IgD-negative memory B cell (primary cell): ENCODE results near the gene AZU1. TPM values are rescaled to one million over a fixed set of nuclear protein-coding genes. Genes with fewer than 3 reads are reported as not detected.
A peak's percentile ranks its signal among the peaks of the same experiment; 100 is the strongest.

Source experiments
- H3K27ac Mint-ChIP-seq, 3 donors: one replicate each; pipeline ENCODE4 v1.8.0; 2020 to 2022; ENCODE audit warnings: mild to moderate bottlenecking in 3 of 3, mixed read lengths in 3 of 3, moderate library complexity in 1 of 3
- H3K27me3 Mint-ChIP-seq: one replicate; pipeline ENCODE4 v1.8.0; 2021; ENCODE audit warnings: mixed read lengths
- H3K36me3 Mint-ChIP-seq: one replicate; pipeline ENCODE4 v1.8.0; 2020; ENCODE audit warnings: mild to moderate bottlenecking, mixed read lengths
- H3K4me1 Mint-ChIP-seq, 3 donors: one replicate each; pipeline ENCODE4 v1.8.0; 2020 to 2022; ENCODE audit warnings: mixed read lengths in 3 of 3, mild to moderate bottlenecking in 1 of 3
- H3K4me3 Mint-ChIP-seq, 4 donors: one replicate each; pipeline ENCODE4 v1.8.0; 2020 to 2022; ENCODE audit warnings: mild to moderate bottlenecking in 4 of 4, mixed read lengths in 4 of 4, moderate library complexity in 3 of 4
- H3K9me3 Mint-ChIP-seq, 3 donors: one replicate each; pipeline ENCODE4 v1.8.0; 2020 to 2021; ENCODE audit warnings: mixed read lengths in 3 of 3, mild to moderate bottlenecking in 1 of 3
- polyA plus RNA-seq: library from polyadenylated mRNA; unstranded; fragments of 300-500 nt; fragmentation: Illumina TruSeq; gene quantifications from one replicate; pipeline ENCODE4 v1.2.3, GENCODE V29; 2021

AZU1 gene
- polyA plus RNA-seq, 1 donor from 2014 or later = not detected

DNA sequence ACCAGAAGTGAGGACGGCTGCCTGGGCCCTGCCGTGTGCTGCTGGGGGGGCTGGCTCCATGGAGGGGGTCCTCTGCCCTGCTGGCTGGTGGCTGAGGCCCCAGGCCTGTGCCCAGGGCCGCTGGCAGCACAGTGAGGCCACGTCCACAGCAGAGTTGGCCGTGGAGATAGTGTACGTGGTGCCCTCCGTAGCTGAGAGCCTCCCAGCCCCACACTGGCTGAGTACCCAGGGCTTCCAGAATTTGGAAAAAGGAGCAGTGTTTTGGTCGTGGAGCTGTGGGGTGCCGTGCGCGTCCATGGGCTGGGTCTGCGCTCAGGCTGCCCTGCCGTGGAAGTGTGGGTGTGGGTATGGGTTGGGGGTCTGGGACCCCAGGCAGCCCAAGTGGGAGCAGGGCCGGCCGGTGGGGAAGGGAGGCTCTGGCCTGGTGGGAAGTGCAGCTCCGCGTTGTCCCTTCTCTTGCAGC, 24.5 kb upstream of the AZU1 start:
- peaks cover 23 to 25% (median 24%) of the 10 kb centered on the region in 3 donors for H3K4me1 Mint-ChIP-seq
- peaks cover 9% of the 10 kb centered on the region for H3K36me3 Mint-ChIP-seq
- no peaks in the 10 kb centered on the region for H3K9me3 Mint-ChIP-seq
- H3K4me3 Mint-ChIP-seq = peak overlapping the region in 2 of 4 donors; percentile 68 to 74
- H3K27me3 Mint-ChIP-seq = no peaks in the 10 kb centered on the region
- peak overlapping the region in 1 of 3 donors; percentile 89 for H3K27ac Mint-ChIP-seq

DNA sequence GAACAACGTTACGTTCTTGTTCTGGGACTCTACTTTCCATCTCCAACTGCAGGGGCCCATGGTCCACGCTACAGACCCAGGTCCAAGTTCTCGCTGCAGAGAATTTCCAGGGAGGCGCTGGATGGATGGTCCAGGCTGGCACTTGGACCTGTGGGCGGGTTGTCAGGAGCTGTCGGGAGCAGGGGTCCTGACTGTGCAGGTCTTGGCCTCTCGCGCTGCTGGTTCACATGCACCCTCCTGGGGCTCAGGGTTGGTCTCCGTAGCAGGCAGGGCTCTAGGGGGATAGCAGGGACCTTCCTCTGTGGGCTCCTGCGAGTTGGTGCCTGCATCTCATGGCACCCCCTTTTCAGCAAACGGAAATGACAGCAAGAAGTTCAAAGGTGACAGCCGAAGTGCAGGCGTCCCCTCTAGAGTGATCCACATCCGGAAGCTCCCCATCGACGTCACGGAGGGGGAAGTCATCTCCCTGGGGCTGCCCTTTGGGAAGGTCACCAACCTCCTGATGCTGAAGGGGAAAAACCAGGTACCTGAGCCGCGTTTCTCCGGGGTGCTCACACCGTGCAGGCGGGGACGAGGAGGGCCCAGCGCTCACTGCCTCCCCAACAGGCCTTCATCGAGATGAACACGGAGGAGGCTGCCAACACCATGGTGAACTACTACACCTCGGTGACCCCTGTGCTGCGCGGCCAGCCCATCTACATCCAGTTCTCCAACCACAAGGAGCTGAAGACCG, 23.8 kb upstream of the AZU1 start:
- Mint-ChIP-seq H3K9me3 (no peaks in the 10 kb centered on the region), H3K4me3 (peak overlapping the region in 1 of 4 donors; percentile 53)

DNA sequence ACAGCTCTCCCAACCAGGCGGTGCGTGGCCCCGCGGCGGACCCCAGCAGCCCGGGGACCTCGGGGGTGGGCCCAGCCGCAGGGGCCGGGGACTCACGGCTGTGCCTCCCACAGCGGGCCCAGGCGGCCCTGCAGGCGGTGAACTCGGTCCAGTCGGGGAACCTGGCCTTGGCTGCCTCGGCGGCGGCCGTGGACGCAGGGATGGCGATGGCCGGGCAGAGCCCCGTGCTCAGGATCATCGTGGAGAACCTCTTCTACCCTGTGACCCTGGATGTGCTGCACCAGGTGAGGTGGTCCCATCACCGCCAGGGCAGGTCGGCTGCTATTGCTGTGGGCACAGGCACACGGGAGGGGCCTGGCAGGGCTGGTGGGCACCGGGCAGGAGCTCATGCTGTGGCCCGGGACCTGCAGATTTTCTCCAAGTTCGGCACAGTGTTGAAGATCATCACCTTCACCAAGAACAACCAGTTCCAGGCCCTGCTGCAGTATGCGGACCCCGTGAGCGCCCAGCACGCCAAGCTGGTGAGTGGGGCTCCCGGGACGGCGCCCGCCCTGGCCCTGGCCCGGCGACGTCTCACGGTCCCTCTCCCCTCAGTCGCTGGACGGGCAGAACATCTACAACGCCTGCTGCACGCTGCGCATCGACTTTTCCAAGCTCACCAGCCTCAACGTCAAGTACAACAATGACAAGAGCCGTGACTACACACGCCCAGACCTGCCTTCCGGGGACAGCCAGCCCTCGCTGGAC, 23.0 kb upstream of the AZU1 start:
- peak overlapping the region in 2 of 3 donors; percentile 77 to 85 for H3K27ac Mint-ChIP-seq
- H3K4me1 Mint-ChIP-seq = peaks cover 14 to 24% (median 16%) of the 10 kb centered on the region in 3 donors
- H3K4me3 Mint-ChIP-seq = peak overlapping the region in 2 of 4 donors; percentile 26 to 41
- H3K27me3 Mint-ChIP-seq = no peaks in the 10 kb centered on the region
- peaks cover 9% of the 10 kb centered on the region for H3K36me3 Mint-ChIP-seq
- H3K9me3 Mint-ChIP-seq = no peaks in the 10 kb centered on the region

More for the DNA sequence above, 23.8 kb upstream of the AZU1 start:
- Mint-ChIP-seq H3K36me3 (peaks cover 9% of the 10 kb centered on the region), H3K27me3 (no peaks in the 10 kb centered on the region), H3K4me1 (peaks cover 21 to 25% (median 21%) of the 10 kb centered on the region in 3 donors), H3K27ac (peak overlapping the region in 2 of 3 donors; percentile 57 to 89)

DNA sequence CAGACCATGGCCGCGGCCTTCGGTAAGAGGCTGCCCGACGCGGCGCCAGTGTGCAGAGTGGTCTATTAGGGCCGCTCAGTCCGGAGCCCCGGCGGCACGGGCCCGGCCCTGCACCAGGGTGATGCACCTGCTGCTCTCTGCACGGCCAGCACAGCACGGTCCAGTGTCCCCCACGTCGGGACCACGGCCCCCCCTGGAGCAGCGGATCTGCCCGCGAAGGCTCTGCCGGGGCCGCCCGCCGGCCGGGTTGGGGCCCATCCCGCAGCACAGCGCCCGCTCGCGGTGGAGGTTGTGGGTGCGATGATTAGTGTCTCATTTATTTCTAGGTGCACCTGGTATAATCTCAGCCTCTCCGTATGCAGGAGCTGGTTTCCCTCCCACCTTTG, 22.5 kb upstream of the AZU1 start:
- peak overlapping the region in 2 of 3 donors; percentile 77 to 85 for H3K27ac Mint-ChIP-seq
- H3K4me3 Mint-ChIP-seq = peak overlapping the region in 1 of 4 donors; percentile 26
- no peaks in the 10 kb centered on the region for H3K27me3 Mint-ChIP-seq
- peaks cover 9% of the 10 kb centered on the region for H3K36me3 Mint-ChIP-seq
- H3K9me3 Mint-ChIP-seq = no peaks in the 10 kb centered on the region
- peaks cover 9 to 20% (median 12%) of the 10 kb centered on the region in 3 donors for H3K4me1 Mint-ChIP-seq

DNA sequence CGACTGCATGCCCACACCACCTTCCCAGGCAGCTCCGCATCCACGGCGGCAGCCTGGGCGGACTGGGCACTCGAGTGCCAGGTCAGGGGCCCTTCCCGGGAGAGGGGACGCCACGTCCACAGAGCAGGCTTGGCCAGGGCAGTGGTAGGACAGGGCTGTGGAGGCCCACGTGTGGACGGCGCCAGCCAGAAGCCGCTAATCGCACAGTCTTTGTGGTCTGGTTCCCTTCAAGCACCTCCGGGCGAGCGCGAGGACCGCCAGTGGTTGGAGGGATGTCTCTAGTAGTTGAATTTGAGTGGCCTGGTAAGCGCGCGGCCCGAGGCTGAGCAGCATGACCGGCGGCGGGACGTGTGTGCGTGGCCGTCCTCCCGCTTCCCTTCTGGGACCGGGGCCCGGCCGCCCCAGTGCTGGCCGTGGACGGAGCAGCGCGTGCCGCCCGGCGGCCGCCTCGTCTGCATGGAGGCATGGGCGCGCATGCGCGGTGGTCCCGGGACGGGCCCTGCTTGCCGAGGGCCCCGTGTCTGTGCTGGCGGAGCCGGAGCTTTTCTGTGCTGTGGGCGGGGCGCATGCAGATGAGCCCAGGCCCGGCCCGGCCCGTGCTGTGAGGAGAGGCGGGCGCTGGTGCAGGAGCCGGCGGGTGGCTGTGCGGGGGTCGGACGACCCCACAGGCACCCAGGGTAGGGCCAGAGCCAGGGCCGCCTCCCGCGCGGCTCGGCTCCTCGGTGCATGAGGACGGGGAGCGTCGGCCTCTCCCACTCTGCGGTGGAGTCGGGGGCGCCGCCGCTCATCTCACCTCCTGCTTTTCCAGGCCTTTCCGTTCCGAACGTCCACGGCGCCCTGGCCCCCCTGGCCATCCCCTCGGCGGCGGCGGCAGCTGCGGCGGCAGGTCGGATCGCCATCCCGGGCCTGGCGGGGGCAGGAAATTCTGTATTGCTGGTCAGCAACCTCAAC, 21.8 kb upstream of the AZU1 start:
- Mint-ChIP-seq H3K27me3 (no peaks in the 10 kb centered on the region), H3K27ac (no peak overlapping the region), H3K36me3 (peaks cover 11% of the 10 kb centered on the region), H3K4me1 (peaks cover 5 to 15% (median 8%) of the 10 kb centered on the region in 3 donors), H3K9me3 (no peaks in the 10 kb centered on the region), H3K4me3 (peak overlapping the region in 1 of 4 donors; percentile 1)

DNA sequence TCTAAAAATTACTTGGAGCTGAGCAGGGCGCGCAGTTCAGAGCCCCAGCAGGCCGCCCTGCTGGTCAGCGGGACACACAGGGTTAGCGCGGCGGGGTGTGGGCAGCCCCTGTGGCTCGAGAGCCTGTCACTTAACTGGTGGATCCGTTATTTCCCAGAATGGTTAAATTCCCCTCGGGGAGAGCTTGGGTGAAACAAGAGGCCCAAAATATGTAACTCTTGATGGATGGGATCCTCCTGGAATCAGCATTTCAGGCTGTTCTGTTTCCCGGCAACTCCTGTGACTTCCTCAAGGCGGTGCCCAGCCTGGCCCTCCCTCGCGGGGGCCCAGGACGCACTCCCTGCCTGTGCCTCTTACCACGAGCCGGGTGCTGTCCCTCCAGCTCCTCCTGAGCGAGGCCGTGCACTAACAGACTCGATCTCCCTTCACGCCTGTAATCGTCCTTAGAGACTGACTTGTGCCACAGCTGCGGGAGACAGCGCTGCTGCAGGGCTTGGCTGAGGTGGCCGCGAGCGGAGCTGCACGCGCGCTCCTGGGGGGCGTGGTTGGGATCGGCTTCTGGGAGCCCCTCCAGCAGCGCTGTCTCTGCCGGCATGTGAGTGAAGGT, 20.7 kb upstream of the AZU1 start:
- peak overlapping the region in 2 of 4 donors; percentile 48 to 72 for H3K4me3 Mint-ChIP-seq
- H3K4me1 Mint-ChIP-seq = peaks cover 4 to 10% (median 5%) of the 10 kb centered on the region in 3 donors
- peak overlapping the region in 2 of 3 donors; percentile 59 to 96 for H3K27ac Mint-ChIP-seq
- no peaks in the 10 kb centered on the region for H3K27me3 Mint-ChIP-seq
- no peaks in the 10 kb centered on the region for H3K9me3 Mint-ChIP-seq
- peaks cover 12% of the 10 kb centered on the region for H3K36me3 Mint-ChIP-seq

DNA sequence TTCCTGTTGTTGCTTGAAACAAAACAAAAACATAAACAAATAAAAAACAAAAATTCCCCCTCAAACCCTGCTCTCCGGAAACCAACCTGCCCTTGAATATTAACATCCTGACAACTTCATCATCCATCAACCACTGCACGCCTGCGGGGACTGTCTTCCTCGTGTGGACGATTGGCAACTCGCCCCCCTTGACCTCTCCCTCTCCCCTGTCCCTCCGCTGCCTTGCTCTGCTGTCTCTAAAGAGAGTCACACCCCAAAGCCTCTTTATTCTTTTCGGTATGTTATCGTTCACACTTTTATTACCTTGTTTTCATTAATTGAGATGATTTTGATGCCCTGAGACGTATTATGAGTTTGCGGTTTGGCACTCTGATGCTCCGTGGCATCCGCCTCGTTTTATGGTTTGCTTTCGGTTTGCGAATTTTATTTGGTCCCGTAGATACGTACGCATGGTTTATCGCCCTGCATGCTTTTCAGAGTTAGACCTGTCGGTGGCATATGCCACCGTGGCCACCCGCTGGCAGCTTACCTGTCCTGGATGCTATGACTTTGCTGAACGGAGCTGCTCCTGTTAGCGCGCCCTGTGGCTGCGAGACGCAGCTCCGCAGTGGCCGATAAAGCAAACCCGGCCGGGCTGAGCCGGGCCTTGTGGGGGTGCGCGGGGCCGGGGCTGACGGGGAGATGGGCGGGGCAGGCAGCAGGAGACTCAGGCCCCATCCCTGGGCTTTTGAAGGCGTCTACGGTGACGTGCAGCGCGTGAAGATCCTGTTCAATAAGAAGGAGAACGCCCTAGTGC, 19.8 kb upstream of the AZU1 start:
- Mint-ChIP-seq H3K4me3 (peak overlapping the region in 1 of 4 donors; percentile 72), H3K36me3 (peaks cover 12% of the 10 kb centered on the region), H3K27me3 (no peaks in the 10 kb centered on the region), H3K9me3 (no peaks in the 10 kb centered on the region), H3K4me1 (peaks cover 0 to 8% (median 5%) of the 10 kb centered on the region in 3 donors), H3K27ac (peak overlapping the region in 2 of 3 donors; percentile 71 to 96)

DNA sequence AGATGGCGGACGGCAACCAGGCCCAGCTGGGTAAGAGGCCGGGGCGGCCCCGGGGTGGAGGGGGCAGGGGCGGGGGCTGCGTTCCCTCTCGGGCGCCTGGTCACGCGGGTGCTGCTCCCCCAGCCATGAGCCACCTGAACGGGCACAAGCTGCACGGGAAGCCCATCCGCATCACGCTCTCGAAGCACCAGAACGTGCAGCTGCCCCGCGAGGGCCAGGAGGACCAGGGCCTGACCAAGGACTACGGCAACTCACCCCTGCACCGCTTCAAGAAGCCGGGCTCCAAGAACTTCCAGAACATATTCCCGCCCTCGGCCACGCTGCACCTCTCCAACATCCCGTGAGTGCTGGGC, 19.2 kb upstream of the AZU1 start:
- Mint-ChIP-seq H3K27ac (peak overlapping the region in 1 of 3 donors; percentile 42), H3K27me3 (no peaks in the 10 kb centered on the region), H3K9me3 (no peaks in the 10 kb centered on the region), H3K36me3 (peaks cover 12% of the 10 kb centered on the region), H3K4me1 (peaks cover 0 to 5% (median 5%) of the 10 kb centered on the region in 3 donors), H3K4me3 (no peak overlapping the region)

DNA sequence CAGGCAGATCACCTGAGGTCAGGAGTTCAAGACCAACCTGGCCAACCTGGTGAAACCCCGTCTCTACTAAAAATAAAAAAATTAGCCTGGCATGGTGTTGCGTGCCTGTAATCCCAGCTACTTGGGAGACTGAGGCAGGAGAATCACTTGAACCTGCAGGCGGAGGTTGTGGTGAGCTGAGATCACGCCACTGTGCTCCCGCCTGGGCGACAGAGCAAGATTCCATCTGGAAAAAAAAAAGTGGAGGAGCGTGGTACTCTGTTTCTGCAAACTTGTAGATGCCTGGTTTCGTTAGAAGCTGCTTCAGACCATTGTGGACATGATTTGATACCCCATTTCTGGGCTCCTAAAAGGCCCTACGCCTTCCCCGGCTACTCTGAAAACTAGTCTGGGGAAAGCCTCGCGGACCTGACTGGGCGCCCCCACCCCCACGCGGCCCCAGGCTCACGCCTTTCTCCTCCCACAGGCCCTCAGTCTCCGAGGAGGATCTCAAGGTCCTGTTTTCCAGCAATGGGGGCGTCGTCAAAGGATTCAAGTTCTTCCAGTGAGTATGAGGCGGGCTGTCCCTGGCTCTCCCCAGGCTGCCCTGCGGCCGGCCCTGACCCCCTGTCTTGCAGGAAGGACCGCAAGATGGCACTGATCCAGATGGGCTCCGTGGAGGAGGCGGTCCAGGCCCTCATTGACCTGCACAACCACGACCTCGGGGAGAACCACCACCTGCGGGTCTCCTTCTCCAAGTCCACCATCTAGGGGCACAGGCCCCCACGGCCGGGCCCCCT, 17.4 kb upstream of the AZU1 start:
- H3K36me3 Mint-ChIP-seq = peaks cover 15% of the 10 kb centered on the region
- H3K4me1 Mint-ChIP-seq = peaks cover 0 to 5% (median 3%) of the 10 kb centered on the region in 3 donors
- H3K4me3 Mint-ChIP-seq = peak overlapping the region in 1 of 4 donors; percentile 55
- H3K27ac Mint-ChIP-seq = peak overlapping the region in 1 of 3 donors; percentile 53
- H3K27me3 Mint-ChIP-seq = no peaks in the 10 kb centered on the region
- no peaks in the 10 kb centered on the region for H3K9me3 Mint-ChIP-seq

DNA sequence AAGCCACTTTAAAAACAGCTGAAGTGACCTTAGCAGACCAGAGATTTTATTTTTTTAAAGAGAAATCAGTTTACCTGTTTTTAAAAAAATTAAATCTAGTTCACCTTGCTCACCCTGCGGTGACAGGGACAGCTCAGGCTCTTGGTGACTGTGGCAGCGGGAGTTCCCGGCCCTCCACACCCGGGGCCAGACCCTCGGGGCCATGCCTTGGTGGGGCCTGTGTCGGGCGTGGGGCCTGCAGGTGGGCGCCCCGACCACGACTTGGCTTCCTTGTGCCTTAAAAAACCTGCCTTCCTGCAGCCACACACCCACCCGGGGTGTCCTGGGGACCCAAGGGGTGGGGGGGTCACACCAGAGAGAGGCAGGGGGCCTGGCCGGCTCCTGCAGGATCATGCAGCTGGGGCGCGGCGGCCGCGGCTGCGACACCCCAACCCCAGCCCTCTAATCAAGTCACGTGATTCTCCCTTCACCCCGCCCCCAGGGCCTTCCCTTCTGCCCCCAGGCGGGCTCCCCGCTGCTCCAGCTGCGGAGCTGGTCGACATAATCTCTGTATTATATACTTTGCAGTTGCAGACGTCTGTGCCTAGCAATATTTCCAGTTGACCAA, 16.7 kb upstream of the AZU1 start:
- Mint-ChIP-seq H3K4me3 (no peak overlapping the region), H3K27me3 (no peaks in the 10 kb centered on the region), H3K4me1 (peaks cover 0 to 5% (median 3%) of the 10 kb centered on the region in 3 donors), H3K9me3 (no peaks in the 10 kb centered on the region), H3K36me3 (peaks cover 15% of the 10 kb centered on the region), H3K27ac (peak overlapping the region in 1 of 3 donors; percentile 76)

DNA sequence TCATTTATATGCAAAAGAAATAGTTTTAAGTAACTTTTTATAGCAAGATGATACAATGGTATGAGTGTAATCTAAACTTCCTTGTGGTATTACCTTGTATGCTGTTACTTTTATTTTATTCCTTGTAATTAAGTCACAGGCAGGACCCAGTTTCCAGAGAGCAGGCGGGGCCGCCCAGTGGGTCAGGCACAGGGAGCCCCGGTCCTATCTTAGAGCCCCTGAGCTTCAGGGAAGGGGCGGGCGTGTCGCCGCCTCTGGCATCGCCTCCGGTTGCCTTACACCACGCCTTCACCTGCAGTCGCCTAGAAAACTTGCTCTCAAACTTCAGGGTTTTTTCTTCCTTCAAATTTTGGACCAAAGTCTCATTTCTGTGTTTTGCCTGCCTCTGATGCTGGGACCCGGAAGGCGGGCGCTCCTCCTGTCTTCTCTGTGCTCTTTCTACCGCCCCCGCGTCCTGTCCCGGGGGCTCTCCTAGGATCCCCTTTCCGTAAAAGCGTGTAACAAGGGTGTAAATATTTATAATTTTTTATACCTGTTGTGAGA, 16.1 kb upstream of the AZU1 start:
- Mint-ChIP-seq H3K9me3 (no peaks in the 10 kb centered on the region), H3K27me3 (no peaks in the 10 kb centered on the region), H3K4me3 (peak overlapping the region in 1 of 4 donors; percentile 32), H3K36me3 (peaks cover 15% of the 10 kb centered on the region), H3K4me1 (peaks cover 0 to 5% (median 3%) of the 10 kb centered on the region in 3 donors), H3K27ac (peak overlapping the region; percentile 46 to 76 (median 59))

DNA sequence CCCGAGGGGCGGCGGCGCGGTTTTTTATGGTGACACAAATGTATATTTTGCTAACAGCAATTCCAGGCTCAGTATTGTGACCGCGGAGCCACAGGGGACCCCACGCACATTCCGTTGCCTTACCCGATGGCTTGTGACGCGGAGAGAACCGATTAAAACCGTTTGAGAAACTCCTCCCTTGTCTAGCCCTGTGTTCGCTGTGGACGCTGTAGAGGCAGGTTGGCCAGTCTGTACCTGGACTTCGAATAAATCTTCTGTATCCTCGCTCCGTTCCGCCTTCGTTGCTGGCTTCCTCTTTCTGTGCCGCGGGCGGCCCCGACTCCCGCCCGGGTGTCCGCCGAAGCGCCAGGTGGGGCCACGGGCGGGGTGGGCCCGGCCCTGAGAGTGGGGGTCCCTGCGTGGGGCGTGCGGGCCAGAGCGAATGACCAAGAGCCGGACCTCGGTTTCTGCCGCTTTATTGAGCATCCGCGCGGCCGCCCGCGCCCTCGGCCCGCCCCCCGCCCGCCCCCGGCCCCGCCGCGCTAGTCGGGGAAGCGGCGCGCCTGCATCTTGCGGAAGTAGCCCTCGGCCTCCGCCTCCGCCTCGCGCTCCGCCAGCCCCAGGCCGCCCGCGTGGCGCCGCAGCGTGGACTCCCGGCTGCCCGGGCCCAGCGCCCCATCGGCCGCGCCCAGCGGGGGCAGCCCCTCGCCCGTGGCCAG, 15.4 kb upstream of the AZU1 start:
- Mint-ChIP-seq H3K4me1 (peaks cover 0 to 5% (median 3%) of the 10 kb centered on the region in 3 donors), H3K36me3 (peaks cover 14% of the 10 kb centered on the region), H3K9me3 (no peaks in the 10 kb centered on the region), H3K27me3 (no peaks in the 10 kb centered on the region), H3K27ac (peak overlapping the region in 2 of 3 donors; percentile 59 to 76), H3K4me3 (peak overlapping the region in 1 of 4 donors; percentile 32)
